WTC11 (cell line): ENCODE results near the gene FKBP14. TPM values are rescaled to one million over a fixed set of nuclear protein-coding genes. Genes with fewer than 3 reads are reported as not detected.

Experiments used
- ATF1 ChIP-seq: sonication (generic); formaldehyde crosslinking; IDR thresholded peaks from 2 replicates; pipeline ENCODE4 v1.8.1; 2023; ENCODE audit warnings: mild to moderate bottlenecking, moderate library complexity, missing genetic modification reagents
- CREB1 ChIP-seq: sonication (generic); formaldehyde crosslinking; IDR thresholded peaks from 2 replicates; pipeline ENCODE4 v1.8.0; 2023; ENCODE audit warnings: mild to moderate bottlenecking, missing genetic modification reagents
- CREM ChIP-seq: sonication (generic); formaldehyde crosslinking; IDR thresholded peaks from 2 replicates; pipeline ENCODE4 v1.8.1; 2022; ENCODE audit warnings: mild to moderate bottlenecking, missing genetic modification reagents, moderate library complexity
- E2F1 ChIP-seq: sonication (generic); formaldehyde crosslinking; IDR thresholded peaks from 2 replicates; pipeline ENCODE4 v1.8.0; 2022; ENCODE audit warnings: mild to moderate bottlenecking, missing genetic modification reagents
- E2F5 ChIP-seq: sonication (generic); formaldehyde crosslinking; IDR thresholded peaks from 2 replicates; pipeline ENCODE4 v1.8.1; 2022; ENCODE audit warnings: mild to moderate bottlenecking, moderate library complexity, missing genetic modification reagents
- EMX1 ChIP-seq: fragments of 250-450 bp; sonication (Bioruptor Pico); IDR thresholded peaks from 2 replicates; pipeline ENCODE4 v1.8.0; 2021; ENCODE audit warnings: mild to moderate bottlenecking
- ESRRA ChIP-seq: sonication (generic); formaldehyde crosslinking; IDR thresholded peaks from 2 replicates; pipeline ENCODE4 v1.8.1; 2022; ENCODE audit warnings: mild to moderate bottlenecking, missing genetic modification reagents, borderline replicate concordance
- FOXK1 ChIP-seq: sonication (generic); formaldehyde crosslinking; IDR thresholded peaks from 2 replicates; pipeline ENCODE4 v1.8.0; 2022; ENCODE audit warnings: mild to moderate bottlenecking, moderate library complexity, missing genetic modification reagents
- FOXP1 ChIP-seq: sonication (generic); formaldehyde crosslinking; IDR thresholded peaks from 2 replicates; pipeline ENCODE4 v1.8.0; 2022; ENCODE audit warnings: missing genetic modification reagents, mild to moderate bottlenecking, moderate library complexity, borderline replicate concordance
- GABPB1 ChIP-seq: sonication (generic); formaldehyde crosslinking; IDR thresholded peaks from 2 replicates; pipeline ENCODE4 v1.8.1; 2023; ENCODE audit warnings: mild to moderate bottlenecking, missing genetic modification reagents
- GRHL2 ChIP-seq: fragments of 250-450 bp; sonication (Bioruptor Pico); IDR thresholded peaks from 2 replicates; pipeline ENCODE4 v1.8.0; 2022; ENCODE audit warnings: mild to moderate bottlenecking, moderate library complexity; ENCODE audit not compliant: insufficient replicate concordance, severe bottlenecking
- MLX ChIP-seq: sonication (generic); formaldehyde crosslinking; IDR thresholded peaks from 2 replicates; pipeline ENCODE4 v1.8.1; 2023; ENCODE audit warnings: mild to moderate bottlenecking, missing genetic modification reagents, moderate library complexity
- MYBL2 ChIP-seq: sonication (generic); formaldehyde crosslinking; IDR thresholded peaks from 2 replicates; pipeline ENCODE4 v1.8.1; 2023; ENCODE audit warnings: mild to moderate bottlenecking, moderate library complexity, missing genetic modification reagents
- NFATC4 ChIP-seq: fragments of 250-450 bp; sonication (Bioruptor Pico); IDR thresholded peaks from 2 replicates; pipeline ENCODE4 v1.9.0; 2021; ENCODE audit warnings: mild to moderate bottlenecking
- SMAD4 ChIP-seq: sonication (generic); formaldehyde crosslinking; IDR thresholded peaks from 2 replicates; pipeline ENCODE4 v1.8.0; 2022; ENCODE audit warnings: mild to moderate bottlenecking, missing genetic modification reagents
- SOX15 ChIP-seq: fragments of 250-450 bp; sonication (Bioruptor Pico); IDR thresholded peaks from 2 replicates; pipeline ENCODE4 v1.9.0; 2021; ENCODE audit warnings: mild to moderate bottlenecking
- TP53 ChIP-seq: sonication (generic); formaldehyde crosslinking; IDR thresholded peaks from 2 replicates; pipeline ENCODE4 v1.8.1; 2023; ENCODE audit warnings: mild to moderate bottlenecking, missing genetic modification reagents
- ZMAT4 ChIP-seq: fragments of 250-450 bp; sonication (Bioruptor Pico); IDR thresholded peaks from 2 replicates; pipeline ENCODE4 v1.9.0; 2021; ENCODE audit warnings: mild to moderate bottlenecking
- ZNF138 ChIP-seq: sonication (generic); formaldehyde crosslinking; conservative IDR thresholded peaks from 2 replicates; pipeline ENCODE4 v1.8.1; 2022; ENCODE audit warnings: mild to moderate bottlenecking, moderate library complexity, missing genetic modification reagents
- ZNF219 ChIP-seq: sonication (generic); formaldehyde crosslinking; IDR thresholded peaks from 2 replicates; pipeline ENCODE4 v1.8.0; 2023; ENCODE audit warnings: missing genetic modification reagents, mild to moderate bottlenecking, borderline replicate concordance
- ZNF232 ChIP-seq: sonication (generic); formaldehyde crosslinking; IDR thresholded peaks from 2 replicates; pipeline ENCODE4 v1.8.0; 2022; ENCODE audit warnings: mild to moderate bottlenecking, missing genetic modification reagents
- ZNF281 ChIP-seq: sonication (generic); formaldehyde crosslinking; IDR thresholded peaks from 2 replicates; pipeline ENCODE4 v1.8.0; 2023; ENCODE audit warnings: mild to moderate bottlenecking, missing genetic modification reagents
- ZNF423 ChIP-seq: fragments of 250-450 bp; sonication (Bioruptor Pico); IDR thresholded peaks from 2 replicates; pipeline ENCODE4 v2.1.2; 2022; ENCODE audit warnings: mild to moderate bottlenecking, moderate library complexity
- ZNF425 ChIP-seq: fragments of 250-450 bp; sonication (Bioruptor Pico); conservative IDR thresholded peaks from 2 replicates; pipeline ENCODE4 v1.9.0; 2021; ENCODE audit warnings: mild to moderate bottlenecking
- ZNF532 ChIP-seq: fragments of 250-450 bp; sonication (Bioruptor Pico); IDR thresholded peaks from 2 replicates; pipeline ENCODE4 v1.9.0; 2021; ENCODE audit warnings: mild to moderate bottlenecking, borderline replicate concordance
- ZNF671 ChIP-seq: fragments of 250-450 bp; sonication (Bioruptor Pico); IDR thresholded peaks from 2 replicates; pipeline ENCODE4 v1.8.0; 2021; ENCODE audit warnings: mild to moderate bottlenecking
- total RNA-seq: library from RNA; stranded (reverse); gene quantifications from 3 replicates; pipeline ENCODE4 v1.2.3, GENCODE V29; 2021

Gene FKBP14
- total RNA-seq, 1 experiment from 2014 or later: 23.0 TPM

- TF ChIP-seq ZNF425: no peak
- TF ChIP-seq SMAD4 (CRISPR knock-in tag): no peak
- no peak for TF ChIP-seq E2F5 (CRISPR knock-in tag)
- no peak for TF ChIP-seq ZNF219
- TF ChIP-seq ZNF232: 0 out of 2 replicates have a peak, but pooled peaks have one; percentile 18
- no peak for TF ChIP-seq NFATC4 (CRISPR knock-in tag)
- TF ChIP-seq ZNF671 (CRISPR knock-in tag): no peak
- TF ChIP-seq MYBL2: no peak
- no peak for TF ChIP-seq CREB1 (CRISPR knock-in tag)
- no peak for TF ChIP-seq SOX15 (CRISPR knock-in tag)
- TF ChIP-seq TP53: no peak
- TF ChIP-seq FOXK1 (CRISPR knock-in tag): no peak
- no peak for TF ChIP-seq E2F1
- TF ChIP-seq ZNF138 (CRISPR knock-in tag): no peak
- TF ChIP-seq ATF1 (CRISPR knock-in tag): no peak
- TF ChIP-seq GRHL2: no peak
- TF ChIP-seq ZNF532: no peak
- no peak for TF ChIP-seq EMX1
- no peak for TF ChIP-seq MLX (CRISPR knock-in tag)
- TF ChIP-seq ZNF281 (CRISPR knock-in tag): no peak
- TF ChIP-seq ZNF423 (CRISPR knock-in tag): 0 out of 2 replicates have a peak, but pooled peaks have one; percentile 9
- peak; percentile 37; the same call in 1 of the 2 replicates for TF ChIP-seq GABPB1
- TF ChIP-seq FOXP1 (CRISPR knock-in tag): no peak
- 0 out of 2 replicates have a peak, but pooled peaks have one; percentile 49 for TF ChIP-seq CREM
- no peak for TF ChIP-seq ZMAT4 (CRISPR knock-in tag)
- no peak for TF ChIP-seq ESRRA (CRISPR knock-in tag)
These were observed at the start of gene FKBP14 (continued) for GRCh38 chr7:30026229-30027064.
